Measurements from ENCODE around the gene HSP90B1. TPM values are rescaled to one million over a fixed set of nuclear protein-coding genes. Genes with fewer than 3 reads are reported as not detected.

The HSP90B1 gene
- total RNA-seq, 1 experiment from 2014 or later = 864 TPM

GRCh38 chr12:103887738-103888137 lies 42.5 kb upstream of the HSP90B1 start:
- CTCF ChIA-PET = no interaction called here
- no peak for TF ChIP-seq ZSCAN18 (CRISPR knock-in tag; IDR thresholded peaks at IDR 0.05)
- Mint-ChIP-seq H3K27me3 (ENCODE audit: low read depth) (no peaks in the 10 kb centered on the region), H3K4me1 (no peaks in the 10 kb centered on the region), H3K36me3 (no peaks in the 10 kb centered on the region), H3K4me3 (no peak overlapping the region), H3K27ac (no peak overlapping the region), H3K9me3 (no peaks in the 10 kb centered on the region)
- POLR2A ChIA-PET = interaction anchor here (1.1 kb wide), 1 partner anchor 47 kb away, joined by 3 read pairs; the partner anchor contains the start of gene NT5DC3
- ATAC-seq (no peak), DNase-seq (ENCODE audit: low spot score) (no peak)

DNA sequence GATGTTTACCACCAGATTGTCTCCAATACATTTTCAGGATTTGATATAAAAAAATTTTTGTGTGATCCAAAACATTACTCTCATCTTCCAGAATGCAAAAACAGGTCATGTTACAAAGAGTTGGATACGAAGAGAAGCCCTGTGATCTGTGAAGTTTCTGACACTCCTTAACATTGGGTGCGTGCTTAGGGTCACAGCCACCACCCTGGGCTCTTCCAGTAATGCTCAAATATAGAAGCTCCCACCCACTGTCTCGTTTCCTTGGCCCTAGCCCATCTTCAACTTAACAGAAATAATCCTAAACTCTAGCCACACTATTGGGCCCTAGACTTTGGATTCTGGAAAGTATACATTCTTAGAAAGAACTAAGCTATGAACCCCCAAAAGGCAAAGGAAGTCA lies 32.9 kb upstream of the HSP90B1 start:
- H3K36me3 Mint-ChIP-seq = no peaks in the 10 kb centered on the region
- ChIA-PET POLR2A (no interaction called here), CTCF (no interaction called here)
- no peaks in the 10 kb centered on the region for H3K9me3 Mint-ChIP-seq
- no peak overlapping the region for H3K27ac Mint-ChIP-seq
- H3K4me3 Mint-ChIP-seq = no peak overlapping the region
- DNase-seq (ENCODE audit: low spot score) (no peak), ATAC-seq (no peak)
- no peak for TF ChIP-seq ATF1 (CRISPR knock-in tag; IDR thresholded peaks at IDR 0.05)
- TF ChIP-seq TEAD4 (CRISPR knock-in tag; IDR thresholded peaks at IDR 0.05) = no peak
- TF ChIP-seq GTF2I (CRISPR knock-in tag; conservative IDR thresholded peaks at IDR 0.05) = no peak
- no peak for TF ChIP-seq NR3C1 (CRISPR knock-in tag; conservative IDR thresholded peaks at IDR 0.05; ENCODE audit: low read depth)
- no peak for TF ChIP-seq NR2C2 (CRISPR knock-in tag; IDR thresholded peaks at IDR 0.05)
- TF ChIP-seq ZNF232 (CRISPR knock-in tag; IDR thresholded peaks at IDR 0.05) = no peak
- TF ChIP-seq ELF4 (CRISPR knock-in tag; IDR thresholded peaks at IDR 0.05; ENCODE audit: low read depth) = no peak
- no peak for TF ChIP-seq KAT7 (CRISPR knock-in tag; IDR thresholded peaks at IDR 0.05; ENCODE audit: borderline replicate concordance)
- TF ChIP-seq ETV6 (CRISPR knock-in tag; IDR thresholded peaks at IDR 0.05) = no peak
- no peak for TF ChIP-seq ZNF396 (CRISPR knock-in tag; IDR thresholded peaks at IDR 0.05; ENCODE audit: borderline replicate concordance)
- TF ChIP-seq ZNF219 (CRISPR knock-in tag; IDR thresholded peaks at IDR 0.05; ENCODE audit: borderline replicate concordance) = no peak
- no peak for TF ChIP-seq AR (CRISPR knock-in tag; IDR thresholded peaks at IDR 0.05)
- TF ChIP-seq, protein P1, sequence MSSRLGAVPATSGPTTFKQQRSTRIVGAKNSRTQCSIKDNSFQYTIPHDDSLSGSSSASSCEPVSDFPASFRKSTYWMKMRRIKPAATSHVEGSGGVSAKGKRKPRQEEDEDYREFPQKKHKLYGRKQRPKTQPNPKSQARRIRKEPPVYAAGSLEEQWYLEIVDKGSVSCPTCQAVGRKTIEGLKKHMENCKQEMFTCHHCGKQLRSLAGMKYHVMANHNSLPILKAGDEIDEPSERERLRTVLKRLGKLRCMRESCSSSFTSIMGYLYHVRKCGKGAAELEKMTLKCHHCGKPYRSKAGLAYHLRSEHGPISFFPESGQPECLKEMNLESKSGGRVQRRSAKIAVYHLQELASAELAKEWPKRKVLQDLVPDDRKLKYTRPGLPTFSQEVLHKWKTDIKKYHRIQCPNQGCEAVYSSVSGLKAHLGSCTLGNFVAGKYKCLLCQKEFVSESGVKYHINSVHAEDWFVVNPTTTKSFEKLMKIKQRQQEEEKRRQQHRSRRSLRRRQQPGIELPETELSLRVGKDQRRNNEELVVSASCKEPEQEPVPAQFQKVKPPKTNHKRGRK (CRISPR knock-in tag; IDR thresholded peaks at IDR 0.05; ENCODE audit: borderline replicate concordance) = no peak
- no peak for TF ChIP-seq CREB1 (CRISPR knock-in tag; IDR thresholded peaks at IDR 0.05)
- TF ChIP-seq CBFB (CRISPR knock-in tag; IDR thresholded peaks at IDR 0.05; ENCODE audit: low read depth) = no peak
- TF ChIP-seq ZNF281 (CRISPR knock-in tag; IDR thresholded peaks at IDR 0.05) = no peak
- no peaks in the 10 kb centered on the region for H3K4me1 Mint-ChIP-seq
- H3K27me3 Mint-ChIP-seq (ENCODE audit: low read depth) = no peaks in the 10 kb centered on the region
